K562 (cell line): Measurements from ENCODE around the gene SARS2.

ENCODE experiments used
- ATF4 ChIP-seq: fragments of 450-650 bp; formaldehyde crosslinking; IDR thresholded peaks from 2 replicates; pipeline ENCODE4 v1.4.0; 2022; ENCODE audit warnings: mild to moderate bottlenecking, moderate library complexity
- CTCF ChIP-seq, 3 experiments: IDR thresholded peaks in 2 of 3; conservative IDR thresholded peaks in 1 of 3; 2 replicates each; pipeline ENCODE4 v1.5.1; 2011 to 2012; ENCODE audit warnings: low read length in 3 of 3, mild to moderate bottlenecking in 3 of 3, control low read depth in 2 of 3, improper control_type of control experiment in 1 of 3, inconsistent platforms in 1 of 3, low read depth in 1 of 3, mixed read lengths in 1 of 3, moderate library complexity in 1 of 3; ENCODE audit not compliant: insufficient read depth in 2 of 3
- FOXK1 ChIP-seq: sonication (generic); formaldehyde crosslinking; IDR thresholded peaks from 2 replicates; pipeline ENCODE4 v1.8.0; 2022; ENCODE audit warnings: missing genetic modification reagents, mild to moderate bottlenecking, borderline replicate concordance
- FOXP4 ChIP-seq: sonication (generic); formaldehyde crosslinking; IDR thresholded peaks from 2 replicates; pipeline ENCODE4 v1.8.0; 2022; ENCODE audit warnings: mild to moderate bottlenecking, missing genetic modification reagents, borderline replicate concordance
- JUN ChIP-seq, 2 experiments: sonication (generic) in 1 of 2; formaldehyde crosslinking in 1 of 2; IDR thresholded peaks; 2 replicates each; pipeline versions ENCODE4 v1.6.1 to v1.8.0; 2012 to 2022; ENCODE audit warnings: borderline replicate concordance in 2 of 2, mild to moderate bottlenecking in 2 of 2, improper control_type of control experiment in 1 of 2, low read depth in 1 of 2, low read length in 1 of 2, missing genetic modification reagents in 1 of 2
- NCOA2 ChIP-seq, 2 experiments: fragments of 450-650 bp; IDR thresholded peaks; 2 replicates each; pipeline ENCODE4 v1.6.1; 2018; ENCODE audit warnings: mild to moderate bottlenecking in 2 of 2, moderate library complexity in 1 of 2; ENCODE audit not compliant: partially characterized antibody in 2 of 2
- SMARCA5 ChIP-seq: fragments of 450-650 bp; IDR thresholded peaks from 2 replicates; pipeline ENCODE4 v1.6.1; 2016
- USF2 ChIP-seq: sonication (generic); formaldehyde crosslinking; IDR thresholded peaks from 2 replicates; pipeline ENCODE4 v1.5.0; 2020; ENCODE audit warnings: missing genetic modification reagents
- ZNF274 ChIP-seq: IDR thresholded peaks from 2 replicates; pipeline ENCODE4 v1.6.1; 2011; ENCODE audit warnings: low read depth, mild to moderate bottlenecking, low read length, moderate library complexity, borderline replicate concordance

GRCh38 chr19:38928391-38929001, 2.1 kb downstream of the SARS2 start:
- TF ChIP-seq NCOA2 (IDR thresholded peaks at IDR 0.05; ENCODE audit: partially characterized antibody in 2 of 2) (no peak), SMARCA5 (no peak), ATF4 (CRISPR knock-in tag) (no peak), CTCF (IDR thresholded peaks at IDR 0.05 in 2 of 3, conservative IDR thresholded peaks at IDR 0.05 in 1 of 3; ENCODE audit: insufficient read depth in 2 of 3, low read depth in 1 of 3, low read length in 3 of 3) (no peak), FOXK1 (CRISPR knock-in tag) (no peak), ZNF274 (no peak), JUN (IDR thresholded peaks at IDR 0.05; ENCODE audit: borderline replicate concordance, low read depth, low read length) (no peak), JUN (CRISPR knock-in tag; IDR thresholded peaks at IDR 0.05; ENCODE audit: borderline replicate concordance) (no peak), USF2 (no peak), FOXP4 (CRISPR knock-in tag) (no peak)
